GM10248 (cell line): Measurements from ENCODE around the gene CAMTA1.

Experiments used
- CTCF ChIA-PET: fragments of 300-600 bp; sonication (Branson Sonifier 250); formaldehyde crosslinking; extraction: SDS; loops from one replicate; lab custom pipeline; 2021; ENCODE audit warnings: antibody characterized with exemption; lab: Yijun Ruan, JAX
- POLR2A ChIA-PET: fragments of 350-650 bp; sonication (Branson Sonifier 250); formaldehyde crosslinking; extraction: SDS; loops from one replicate; lab custom pipeline; 2020; ENCODE audit warnings: antibody characterized with exemption; lab: Yijun Ruan, JAX
- DNase-seq: peaks from one replicate; pipeline ENCODE4 v3.0.0; 2012; ENCODE audit errors: extremely low spot score
- TF ChIP-seq, protein P1 (sequence below): IDR thresholded peaks from 2 replicates; pipeline ENCODE4 v1.5.1; 2012; ENCODE audit warnings: mild to moderate bottlenecking, low read depth; ENCODE audit errors: extremely low read depth, missing control alignments, control extremely low read depth

Gene CAMTA1

DNA sequence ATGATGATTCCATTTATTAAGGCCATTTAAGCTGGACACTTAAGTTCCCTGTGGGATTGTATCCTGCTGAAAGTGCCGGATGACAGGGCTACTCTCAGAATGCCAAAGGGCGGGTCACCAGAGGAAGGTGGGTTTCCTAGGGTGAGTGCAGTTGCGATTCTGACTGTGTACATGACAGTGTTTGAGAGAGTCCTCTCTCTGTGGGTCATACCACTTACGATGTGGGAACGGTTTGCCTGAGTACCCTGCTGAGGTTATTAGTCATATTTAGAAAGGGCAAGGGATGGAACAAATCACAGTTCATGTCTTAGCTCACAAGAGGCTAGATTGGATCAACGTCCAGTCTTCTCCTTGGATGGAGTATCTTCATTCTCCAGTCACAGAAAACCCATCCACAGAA, 461.9 kb downstream of the CAMTA1 start:
- CTCF ChIA-PET, result no interaction called here

GRCh38 chr1:7247791-7248548, 462.7 kb downstream of the CAMTA1 start:
- DNase-seq, result no peak

More for the DNA sequence above, 461.9 kb downstream of the CAMTA1 start:
- POLR2A ChIA-PET, result no interaction called here
- TF ChIP-seq, protein P1, sequence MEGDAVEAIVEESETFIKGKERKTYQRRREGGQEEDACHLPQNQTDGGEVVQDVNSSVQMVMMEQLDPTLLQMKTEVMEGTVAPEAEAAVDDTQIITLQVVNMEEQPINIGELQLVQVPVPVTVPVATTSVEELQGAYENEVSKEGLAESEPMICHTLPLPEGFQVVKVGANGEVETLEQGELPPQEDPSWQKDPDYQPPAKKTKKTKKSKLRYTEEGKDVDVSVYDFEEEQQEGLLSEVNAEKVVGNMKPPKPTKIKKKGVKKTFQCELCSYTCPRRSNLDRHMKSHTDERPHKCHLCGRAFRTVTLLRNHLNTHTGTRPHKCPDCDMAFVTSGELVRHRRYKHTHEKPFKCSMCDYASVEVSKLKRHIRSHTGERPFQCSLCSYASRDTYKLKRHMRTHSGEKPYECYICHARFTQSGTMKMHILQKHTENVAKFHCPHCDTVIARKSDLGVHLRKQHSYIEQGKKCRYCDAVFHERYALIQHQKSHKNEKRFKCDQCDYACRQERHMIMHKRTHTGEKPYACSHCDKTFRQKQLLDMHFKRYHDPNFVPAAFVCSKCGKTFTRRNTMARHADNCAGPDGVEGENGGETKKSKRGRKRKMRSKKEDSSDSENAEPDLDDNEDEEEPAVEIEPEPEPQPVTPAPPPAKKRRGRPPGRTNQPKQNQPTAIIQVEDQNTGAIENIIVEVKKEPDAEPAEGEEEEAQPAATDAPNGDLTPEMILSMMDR, result no peak
- no peak for DNase-seq

GRCh38 chr1:7248549-7249199, 463.4 kb downstream of the CAMTA1 start:
- DNase-seq, result no peak
- TF ChIP-seq, protein P1, result no peak
- ChIA-PET CTCF (no interaction called here), POLR2A (no interaction called here)

More at GRCh38 chr1:7247791-7248548, 462.7 kb downstream of the CAMTA1 start:
- CTCF ChIA-PET, result no interaction called here
- TF ChIP-seq, protein P1, result no peak
- POLR2A ChIA-PET, result no interaction called here

GRCh38 chr1:7249516-7249915, 464.3 kb downstream of the CAMTA1 start:
- ChIA-PET POLR2A (no interaction called here), CTCF (no interaction called here)
- DNase-seq, result no peak
- TF ChIP-seq, protein P1, result no peak

- TF ChIP-seq, protein P1, result no peak
- ChIA-PET CTCF (no interaction called here), POLR2A (no interaction called here)
- DNase-seq, result no peak
Observed at GRCh38 chr1:7250176-7250575, 464.9 kb downstream of the CAMTA1 start.

DNA sequence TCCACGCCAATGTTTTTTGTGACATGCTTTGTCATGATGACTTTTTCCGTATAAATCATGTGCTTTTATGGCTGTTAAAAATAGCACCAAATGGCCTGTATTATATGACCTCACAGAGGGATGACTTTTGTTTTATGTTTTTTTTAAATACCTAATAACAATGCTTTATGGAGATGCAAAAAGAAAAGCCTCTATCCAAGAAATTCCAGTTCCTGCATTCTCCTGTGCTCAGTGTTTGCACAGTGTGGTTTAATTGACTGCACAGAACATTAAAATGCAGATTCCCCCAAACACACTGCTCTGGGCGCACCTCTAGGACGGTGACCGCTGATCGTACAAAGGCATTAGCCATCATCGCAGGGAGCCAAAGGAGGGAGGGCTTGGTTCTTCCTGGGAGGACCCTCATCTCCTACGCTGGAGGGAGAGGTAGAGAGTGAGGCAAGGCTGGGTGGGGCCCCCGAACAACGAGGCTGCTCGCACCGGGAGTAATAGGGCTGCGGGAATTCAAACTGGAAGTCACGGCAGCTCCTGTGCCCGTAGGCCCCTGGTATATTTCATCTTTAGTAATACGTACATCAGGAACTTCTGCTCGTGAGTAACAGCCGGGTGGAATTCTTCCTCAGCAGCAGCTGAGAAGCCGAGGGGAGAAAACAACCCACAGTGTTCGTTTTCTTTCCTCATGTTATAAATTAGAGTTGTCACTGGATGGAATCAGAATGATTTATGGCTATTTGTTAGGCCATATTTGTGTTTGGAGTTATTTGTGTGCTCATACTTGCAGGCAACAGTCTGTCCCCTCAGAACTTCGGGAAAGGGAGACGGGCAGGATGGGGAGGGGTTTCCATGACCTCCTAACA, 465.6 kb downstream of the CAMTA1 start:
- no peak for DNase-seq
- TF ChIP-seq, protein P1, result no peak
- POLR2A ChIA-PET, result no interaction called here
- CTCF ChIA-PET, result no interaction called here
